NB4 (cell line): ENCODE results near the gene TBC1D14.

Experiments used
- MYC ChIP-seq: IDR thresholded peaks from 2 replicates; pipeline ENCODE4 v1.6.1; 2011; ENCODE audit warnings: low read depth, low read length
- POLR2A ChIP-seq: IDR thresholded peaks from 2 replicates; pipeline ENCODE4 v1.6.1; 2011; ENCODE audit warnings: mild to moderate bottlenecking; ENCODE audit not compliant: insufficient read length; ENCODE audit errors: extremely low read depth
- TF ChIP-seq, protein P1 (sequence below): IDR thresholded peaks from one replicate; pipeline ENCODE4 v1.5.1; 2012; ENCODE audit warnings: low read depth, low read length

DNA sequence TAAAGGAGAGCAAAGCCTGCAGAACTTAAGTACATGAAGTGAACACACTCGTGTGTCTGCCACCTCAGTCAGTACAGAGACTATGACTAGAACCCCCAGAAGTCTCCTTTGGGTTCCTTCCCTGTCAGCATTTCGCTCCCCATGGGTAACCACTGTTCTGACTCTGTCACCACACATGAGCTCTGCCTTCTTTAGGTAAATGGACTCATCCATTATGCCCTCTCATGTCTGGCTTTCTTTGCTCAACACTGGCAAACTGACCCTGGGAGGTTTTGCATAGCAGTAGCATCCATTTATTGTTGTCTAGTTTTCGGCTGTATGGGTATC is 38.5 kb downstream of the TBC1D14 start:
- TF ChIP-seq POLR2A (no peak), MYC (no peak)
- TF ChIP-seq, protein P1, sequence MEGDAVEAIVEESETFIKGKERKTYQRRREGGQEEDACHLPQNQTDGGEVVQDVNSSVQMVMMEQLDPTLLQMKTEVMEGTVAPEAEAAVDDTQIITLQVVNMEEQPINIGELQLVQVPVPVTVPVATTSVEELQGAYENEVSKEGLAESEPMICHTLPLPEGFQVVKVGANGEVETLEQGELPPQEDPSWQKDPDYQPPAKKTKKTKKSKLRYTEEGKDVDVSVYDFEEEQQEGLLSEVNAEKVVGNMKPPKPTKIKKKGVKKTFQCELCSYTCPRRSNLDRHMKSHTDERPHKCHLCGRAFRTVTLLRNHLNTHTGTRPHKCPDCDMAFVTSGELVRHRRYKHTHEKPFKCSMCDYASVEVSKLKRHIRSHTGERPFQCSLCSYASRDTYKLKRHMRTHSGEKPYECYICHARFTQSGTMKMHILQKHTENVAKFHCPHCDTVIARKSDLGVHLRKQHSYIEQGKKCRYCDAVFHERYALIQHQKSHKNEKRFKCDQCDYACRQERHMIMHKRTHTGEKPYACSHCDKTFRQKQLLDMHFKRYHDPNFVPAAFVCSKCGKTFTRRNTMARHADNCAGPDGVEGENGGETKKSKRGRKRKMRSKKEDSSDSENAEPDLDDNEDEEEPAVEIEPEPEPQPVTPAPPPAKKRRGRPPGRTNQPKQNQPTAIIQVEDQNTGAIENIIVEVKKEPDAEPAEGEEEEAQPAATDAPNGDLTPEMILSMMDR = no peak
